ENCODE results near the gene COG5.
A peak's percentile ranks its signal among the peaks of the same experiment; 100 is the strongest.
"Not testable (repeated sequence)": the region's sequence is repeated elsewhere in the genome, so short reads cannot be mapped to it uniquely, and the experiment has no call there.

Gene COG5

GRCh38 chr7:107157091-107157490 lies 406.6 kb downstream of the COG5 start:
- DNase-seq (ENCODE audit: low read depth) = no peak
- no peak overlapping the region for H3K4me3 ChIP-seq (ENCODE audit: low read depth, low read length)

DNA sequence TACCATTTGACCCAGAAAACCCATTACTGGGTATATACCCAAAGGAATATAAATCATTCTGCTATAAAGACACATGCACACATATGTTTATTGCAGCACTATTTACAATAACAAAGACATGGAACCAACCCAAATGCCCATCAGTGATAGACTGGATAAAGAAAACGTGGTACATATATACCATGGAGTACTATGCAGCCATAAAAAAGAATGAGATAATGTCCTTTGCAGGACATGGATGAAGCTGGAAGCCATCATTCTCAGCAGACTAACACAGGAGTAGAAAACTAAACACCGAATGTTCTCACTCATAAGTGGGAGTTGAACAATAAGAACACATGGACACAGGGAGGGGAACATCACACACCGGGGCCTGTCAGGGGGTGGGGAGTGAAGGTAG lies 408.0 kb downstream of the COG5 start:
- not testable (repeated sequence) for H3K4me3 ChIP-seq (ENCODE audit: low read depth, low read length); DNase-seq (ENCODE audit: low read depth)

GRCh38 chr7:107154826-107155225 lies 408.9 kb downstream of the COG5 start:
- no peak for DNase-seq (ENCODE audit: low read depth)

GRCh38 chr7:107152011-107152410 lies 411.7 kb downstream of the COG5 start:
- H3K4me3 ChIP-seq (ENCODE audit: low read depth, low read length) = no peak overlapping the region
- peak; percentile 42 for DNase-seq (ENCODE audit: low read depth)

More at GRCh38 chr7:107154826-107155225, 408.9 kb downstream of the COG5 start:
- no peak overlapping the region for H3K4me3 ChIP-seq (ENCODE audit: low read depth, low read length)

Measured in skeletal muscle cell (primary cell).